WERI-Rb-1 (cell line): ENCODE measurements around the gene PFKP.

Experiments used
- DNase-seq: peaks from one replicate; pipeline ENCODE4 v3.0.0-alpha.2; 2020
- H3K27ac ChIP-seq: fragments of 250-450 bp; sonication (Bioruptor Pico); 2 replicates; pipeline ENCODE4 v1.5.1; 2020; ENCODE audit warnings: mild to moderate bottlenecking, moderate library complexity
- H3K27me3 ChIP-seq: fragments of 250-450 bp; sonication (Bioruptor Pico); 2 replicates; pipeline ENCODE4 v1.5.1; 2021; ENCODE audit warnings: mild to moderate bottlenecking, low read depth, moderate library complexity; ENCODE audit not compliant: insufficient read depth, severe bottlenecking
- H3K36me3 ChIP-seq: fragments of 250-450 bp; sonication (Bioruptor Pico); 2 replicates; pipeline ENCODE4 v1.5.1; 2020; ENCODE audit warnings: mild to moderate bottlenecking, moderate library complexity
- H3K4me3 ChIP-seq: 2 replicates; pipeline ENCODE4 v1.5.1; 2011; ENCODE audit warnings: low read depth, mild to moderate bottlenecking, control low read depth, low read length
- H3K9me3 ChIP-seq: fragments of 250-450 bp; sonication (Bioruptor Pico); 2 replicates; pipeline ENCODE4 v1.5.1; 2021; ENCODE audit warnings: mild to moderate bottlenecking, moderate library complexity; ENCODE audit not compliant: severe bottlenecking
- CTCF ChIP-seq: IDR thresholded peaks from 2 replicates; pipeline ENCODE4 v1.5.1; 2011; ENCODE audit warnings: low read depth, mild to moderate bottlenecking, control low read depth, inconsistent platforms, low read length

The PFKP gene

GRCh38 chr10:3146289-3146688 lies 78.9 kb downstream of the PFKP start:
- H3K9me3 ChIP-seq = no peaks in the 10 kb centered on the region
- peaks cover 26% of the 10 kb centered on the region for H3K36me3 ChIP-seq
- H3K4me3 ChIP-seq = no peak overlapping the region
- no peak for TF ChIP-seq CTCF
- H3K27ac ChIP-seq = no peak overlapping the region
- H3K27me3 ChIP-seq = no peaks in the 10 kb centered on the region
- DNase-seq = no peak

- Histone ChIP-seq H3K9me3 (no peaks in the 10 kb centered on the region), H3K4me3 (no peak overlapping the region), H3K36me3 (peaks cover 23% of the 10 kb centered on the region), H3K27me3 (no peaks in the 10 kb centered on the region), H3K27ac (no peak overlapping the region)
- DNase-seq = no peak
- TF ChIP-seq CTCF = no peak
Measured at GRCh38 chr10:3147117-3147820, 79.9 kb downstream of the PFKP start.

- no peak for DNase-seq
- no peak for TF ChIP-seq CTCF
- Histone ChIP-seq H3K9me3 (no peaks in the 10 kb centered on the region), H3K36me3 (peaks cover 19% of the 10 kb centered on the region), H3K4me3 (no peak overlapping the region), H3K27ac (no peak overlapping the region), H3K27me3 (no peaks in the 10 kb centered on the region)
Measured at GRCh38 chr10:3148041-3148440, 80.7 kb downstream of the PFKP start.

GRCh38 chr10:3148994-3149393 lies 81.6 kb downstream of the PFKP start:
- no peaks in the 10 kb centered on the region for H3K27me3 ChIP-seq
- H3K4me3 ChIP-seq = no peak overlapping the region
- no peak overlapping the region for H3K27ac ChIP-seq
- TF ChIP-seq CTCF = 0 out of 2 replicates have a peak, but pooled peaks have one; percentile 2
- H3K9me3 ChIP-seq = no peaks in the 10 kb centered on the region
- DNase-seq = peak; percentile 41
- peaks cover 17% of the 10 kb centered on the region for H3K36me3 ChIP-seq

GRCh38 chr10:3149918-3150317 lies 82.6 kb downstream of the PFKP start:
- Histone ChIP-seq H3K27ac (no peak overlapping the region), H3K27me3 (no peaks in the 10 kb centered on the region), H3K4me3 (no peak overlapping the region), H3K9me3 (no peaks in the 10 kb centered on the region), H3K36me3 (peaks cover 11% of the 10 kb centered on the region)
- no peak for TF ChIP-seq CTCF
- no peak for DNase-seq

GRCh38 chr10:3150366-3150765 lies 83.0 kb downstream of the PFKP start:
- Histone ChIP-seq H3K36me3 (peaks cover 6% of the 10 kb centered on the region), H3K27me3 (no peaks in the 10 kb centered on the region), H3K4me3 (no peak overlapping the region), H3K27ac (no peak overlapping the region), H3K9me3 (no peaks in the 10 kb centered on the region)
- TF ChIP-seq CTCF = no peak
- DNase-seq = no peak
